Measurements from ENCODE around the gene GALK1.

GRCh38 chr17:75734674-75735294 lies 30.2 kb downstream of the GALK1 start:
- TF ChIP-seq CTCF (conservative IDR thresholded peaks at IDR 0.05 in 1 of 2, IDR thresholded peaks at IDR 0.05 in 1 of 2; ENCODE audit: extremely low read depth in 1 of 2, insufficient read depth in 1 of 2, low read depth in 1 of 2, low read length in 2 of 2) (no peak), EZH2 (IDR thresholded peaks at IDR 0.05; ENCODE audit: borderline replicate concordance, low read length) (no peak)
